Lower leg skin (tissue), 3 donors: ENCODE data around the gene EXOC6B.

Experiments
- POLR2A ChIP-seq, 2 donors: fragments of 450-650 bp; IDR thresholded peaks; one replicate each; pipeline ENCODE4 v1.6.1; 2016 to 2017; ENCODE audit warnings: antibody characterized with exemption in 2 of 2, mild to moderate bottlenecking in 1 of 2, moderate library complexity in 1 of 2
- TF ChIP-seq, protein P1 (sequence below), 3 donors: fragments of 450-650 bp; IDR thresholded peaks; one replicate each; pipeline ENCODE4 v1.5.1; 2016; ENCODE audit warnings: antibody characterized with exemption in 3 of 3, mild to moderate bottlenecking in 3 of 3, moderate library complexity in 2 of 3

DNA sequence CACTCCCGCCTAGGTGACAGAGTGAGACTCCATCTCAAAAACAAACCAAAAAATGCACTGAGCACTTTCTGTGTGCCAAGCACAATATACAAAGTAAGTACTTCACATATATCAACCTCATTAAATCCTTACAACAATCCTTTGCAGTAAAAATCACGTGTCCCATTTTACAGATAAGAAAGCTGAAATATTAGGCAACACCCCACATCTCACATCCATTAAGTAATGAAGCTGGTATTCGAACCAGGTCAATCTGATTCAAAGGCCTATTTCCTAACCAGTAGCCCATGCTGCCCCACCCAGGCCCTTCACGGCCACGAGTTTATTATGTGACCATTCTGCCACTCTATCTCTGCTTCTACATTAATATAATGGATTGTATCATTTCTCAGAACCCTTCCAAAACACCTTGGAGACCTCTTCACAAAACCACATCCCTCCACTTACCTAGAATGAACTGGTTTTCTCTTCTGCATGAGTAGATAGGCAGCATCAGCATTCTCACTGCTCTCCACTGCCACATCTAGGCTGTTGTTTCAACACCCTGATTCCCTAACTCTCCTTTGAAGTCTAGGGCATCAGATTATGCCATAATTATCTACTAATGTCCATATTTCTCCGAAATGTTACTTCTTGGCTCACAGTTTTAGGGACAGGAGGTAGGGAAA, 3.1 kb upstream of the EXOC6B start:
- TF ChIP-seq, protein P1, sequence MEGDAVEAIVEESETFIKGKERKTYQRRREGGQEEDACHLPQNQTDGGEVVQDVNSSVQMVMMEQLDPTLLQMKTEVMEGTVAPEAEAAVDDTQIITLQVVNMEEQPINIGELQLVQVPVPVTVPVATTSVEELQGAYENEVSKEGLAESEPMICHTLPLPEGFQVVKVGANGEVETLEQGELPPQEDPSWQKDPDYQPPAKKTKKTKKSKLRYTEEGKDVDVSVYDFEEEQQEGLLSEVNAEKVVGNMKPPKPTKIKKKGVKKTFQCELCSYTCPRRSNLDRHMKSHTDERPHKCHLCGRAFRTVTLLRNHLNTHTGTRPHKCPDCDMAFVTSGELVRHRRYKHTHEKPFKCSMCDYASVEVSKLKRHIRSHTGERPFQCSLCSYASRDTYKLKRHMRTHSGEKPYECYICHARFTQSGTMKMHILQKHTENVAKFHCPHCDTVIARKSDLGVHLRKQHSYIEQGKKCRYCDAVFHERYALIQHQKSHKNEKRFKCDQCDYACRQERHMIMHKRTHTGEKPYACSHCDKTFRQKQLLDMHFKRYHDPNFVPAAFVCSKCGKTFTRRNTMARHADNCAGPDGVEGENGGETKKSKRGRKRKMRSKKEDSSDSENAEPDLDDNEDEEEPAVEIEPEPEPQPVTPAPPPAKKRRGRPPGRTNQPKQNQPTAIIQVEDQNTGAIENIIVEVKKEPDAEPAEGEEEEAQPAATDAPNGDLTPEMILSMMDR (IDR thresholded peaks at IDR 0.05), result no peak
- TF ChIP-seq POLR2A (IDR thresholded peaks at IDR 0.05), result no peak
